Left lung (tissue), 14 donors: ENCODE results near the gene CCS. TPM values are rescaled to one million over a fixed set of nuclear protein-coding genes. Genes with fewer than 3 reads are reported as not detected.
"Not testable (repeated sequence)": the region's sequence is repeated elsewhere in the genome, so short reads cannot be mapped to it uniquely, and the experiment has no call there.

ENCODE experiments used
- ATAC-seq: fragments of 200-7000 bp; cut with Tn5 transposase; one replicate; pipeline ENCODE4 v1.9.1; 2020; ENCODE audit warnings: moderate library complexity
- DNase-seq, 4 donors: peaks; one replicate each; pipeline ENCODE4 v3.0.0-alpha.2; 2013 to 2020
- H3K27ac ChIP-seq, 2 donors: fragments of 200-600 bp; sonication (generic) in 1 of 2; one replicate each; pipeline versions ENCODE4 v1.5.0 to v1.8.0; 2020 to 2021
- H3K27me3 ChIP-seq, 2 donors: fragments of 200-600 bp; sonication (generic) in 1 of 2; one replicate each; pipeline versions ENCODE4 v1.5.0 to v1.8.0; 2020 to 2021
- H3K36me3 ChIP-seq, 2 donors: fragments of 200-600 bp; sonication (generic) in 1 of 2; one replicate each; pipeline versions ENCODE4 v1.5.0 to v1.8.0; 2020 to 2021
- H3K4me1 ChIP-seq, 2 donors: fragments of 200-600 bp; one replicate each; pipeline ENCODE4 v1.8.0; 2021
- H3K4me3 ChIP-seq, 2 donors: fragments of 200-600 bp; sonication (generic) in 1 of 2; one replicate each; pipeline versions ENCODE4 v1.5.0 to v1.8.0; 2020 to 2021; ENCODE audit warnings: mild to moderate bottlenecking in 1 of 2
- H3K9me3 ChIP-seq, 2 donors: fragments of 200-600 bp; sonication (generic) in 1 of 2; one replicate each; pipeline versions ENCODE4 v1.5.0 to v1.8.0; 2020 to 2021
- intact Hi-C, 2 donors: fragments of 100-400 bp; cut with DNase I; formaldehyde crosslinking; loops; one replicate each; pipeline versions ENCODE4 v1.11.2 to v1.14.2; 2022
- long read RNA-seq, 12 donors: library from polyadenylated mRNA in 2 of 12; unstranded in 2 of 12; transcript quantifications; one replicate each; pipeline ENCODE4 v2.0.0 and lab custom pipeline, GENCODE V29; 2019 to 2026
- polyA plus RNA-seq, 6 donors: library from polyadenylated mRNA; unstranded; fragments of 120-200 nt; gene quantifications; one replicate each; pipeline ENCODE4 v1.2.1, GENCODE V29; 2013; ENCODE audit not compliant: insufficient read length in 6 of 6
- total RNA-seq, 2 donors: library from RNA; stranded (reverse); fragmentation: NEBNext Ultra II Directional; extraction: Animal tissue kit (Norgen Biotek cat#: 25700); gene quantifications; one replicate each; pipeline ENCODE4 v1.2.1, GENCODE V29; 2021
- TF ChIP-seq, protein P1 (sequence below), 2 donors: fragments of 200-600 bp; sonication (generic) in 1 of 2; IDR thresholded peaks; one replicate each; pipeline versions ENCODE4 v1.5.0 to v1.8.0; 2021; ENCODE audit warnings: antibody characterized with exemption in 2 of 2
- donor health status: DM: no; HTN: yes; CAD: no.
- donor health status: DM: no; HTN: no; CAD: no.

CCS gene
- total RNA-seq: 10 to 100 TPM; 29.0 to 46.5 TPM
- 100 to 1,000 TPM in 1 of 6 donors, 10 to 100 TPM in 5; 78.1 to 101 (median 84.0) TPM for polyA plus RNA-seq
- long read RNA-seq, donor 1, transcript CCS-204 (3 exons, 872 nt): minor isoform, 9 of 72 reads
- long read RNA-seq, donor 1, transcript CCS-209 (4 exons, 777 nt): minor isoform, 6 of 72 reads
- long read RNA-seq, donor 1, transcript CCS-205 (7 exons, 1,196 nt): minor isoform, 11 of 72 reads
- long read RNA-seq, donor 1, transcript CCS-208 (8 exons, 1,430 nt): major isoform, 26 of 72 reads
- long read RNA-seq, donor 1, partial matches to known transcripts: 19 of 72 reads
- long read RNA-seq, donor 1, other reads (novel, unspliced or antisense): 0 of 72 reads
- long read RNA-seq, donor 2, transcript CCS-208 (8 exons, 1,430 nt): major isoform, 15 of 44 reads
- long read RNA-seq, donor 2, transcript CCS-204 (3 exons, 872 nt): minor isoform, 5 of 44 reads
- long read RNA-seq, donor 2, partial matches to known transcripts: 16 of 44 reads
- long read RNA-seq, donor 2, other reads (novel, unspliced or antisense): 0 of 44 reads
- long read RNA-seq, donor 3, transcript CCS-205 (7 exons, 1,196 nt): minor isoform, 14 of 41 reads
- long read RNA-seq, donor 3, transcript CCS-208 (8 exons, 1,430 nt): major isoform, 16 of 41 reads
- long read RNA-seq, donor 3, partial matches to known transcripts: 6 of 41 reads
- long read RNA-seq, donor 3, other reads (novel, unspliced or antisense): 0 of 41 reads
- long read RNA-seq, donor 4, transcript CCS-205 (7 exons, 1,196 nt): minor isoform, 13 of 85 reads
- long read RNA-seq, donor 4, transcript CCS-208 (8 exons, 1,430 nt): major isoform, 59 of 85 reads
- long read RNA-seq, donor 4, partial matches to known transcripts: 4 of 85 reads
- long read RNA-seq, donor 4, other reads (novel, unspliced or antisense): 4 of 85 reads
- long read RNA-seq, donor 5, transcript CCS-208 (8 exons, 1,430 nt): major isoform, 9 of 37 reads
- long read RNA-seq, donor 5, transcript CCS-204 (3 exons, 872 nt): minor isoform, 6 of 37 reads
- long read RNA-seq, donor 5, transcript CCS-205 (7 exons, 1,196 nt): minor isoform, 5 of 37 reads
- long read RNA-seq, donor 5, partial matches to known transcripts: 15 of 37 reads
- long read RNA-seq, donor 5, other reads (novel, unspliced or antisense): 0 of 37 reads
- long read RNA-seq, donor 6, transcript CCS-208 (8 exons, 1,430 nt): major isoform, 19 of 28 reads
- long read RNA-seq, donor 6, partial matches to known transcripts: 0 of 28 reads
- long read RNA-seq, donor 6, other reads (novel, unspliced or antisense): 0 of 28 reads
- long read RNA-seq, donor 7, transcript CCS-205 (7 exons, 1,196 nt): minor isoform, 5 of 24 reads
- long read RNA-seq, donor 7, transcript CCS-208 (8 exons, 1,430 nt): major isoform, 8 of 24 reads
- long read RNA-seq, donor 7, partial matches to known transcripts: 7 of 24 reads
- long read RNA-seq, donor 7, other reads (novel, unspliced or antisense): 0 of 24 reads
- long read RNA-seq, donor 8, transcript CCS-208 (8 exons, 1,430 nt): major isoform, 12 of 36 reads
- long read RNA-seq, donor 8, transcript CCS-204 (3 exons, 872 nt): minor isoform, 7 of 36 reads
- long read RNA-seq, donor 8, transcript CCS-205 (7 exons, 1,196 nt): minor isoform, 10 of 36 reads
- long read RNA-seq, donor 8, partial matches to known transcripts: 6 of 36 reads
- long read RNA-seq, donor 8, other reads (novel, unspliced or antisense): 0 of 36 reads
- long read RNA-seq, donor 9, partial matches to known transcripts: 0 of 1 reads
- long read RNA-seq, donor 9, other reads (novel, unspliced or antisense): 0 of 1 reads
- long read RNA-seq, donor 10, transcript CCS-205 (7 exons, 1,196 nt): minor isoform, 8 of 48 reads
- long read RNA-seq, donor 10, transcript CCS-208 (8 exons, 1,430 nt): major isoform, 34 of 48 reads
- long read RNA-seq, donor 10, partial matches to known transcripts: 3 of 48 reads
- long read RNA-seq, donor 10, other reads (novel, unspliced or antisense): 3 of 48 reads
- long read RNA-seq, donor 11, transcript CCS-208 (8 exons, 1,430 nt): major isoform, 8 of 22 reads
- long read RNA-seq, donor 11, transcript CCS-205 (7 exons, 1,196 nt): minor isoform, 6 of 22 reads
- long read RNA-seq, donor 11, partial matches to known transcripts: 5 of 22 reads
- long read RNA-seq, donor 11, other reads (novel, unspliced or antisense): 0 of 22 reads
- long read RNA-seq, donor 12, transcript CCS-208 (8 exons, 1,430 nt): major isoform, 15 of 41 reads
- long read RNA-seq, donor 12, transcript CCS-205 (7 exons, 1,196 nt): minor isoform, 5 of 41 reads
- long read RNA-seq, donor 12, transcript CCS-204 (3 exons, 872 nt): minor isoform, 5 of 41 reads
- long read RNA-seq, donor 12, partial matches to known transcripts: 13 of 41 reads
- long read RNA-seq, donor 12, other reads (novel, unspliced or antisense): 0 of 41 reads

DNA sequence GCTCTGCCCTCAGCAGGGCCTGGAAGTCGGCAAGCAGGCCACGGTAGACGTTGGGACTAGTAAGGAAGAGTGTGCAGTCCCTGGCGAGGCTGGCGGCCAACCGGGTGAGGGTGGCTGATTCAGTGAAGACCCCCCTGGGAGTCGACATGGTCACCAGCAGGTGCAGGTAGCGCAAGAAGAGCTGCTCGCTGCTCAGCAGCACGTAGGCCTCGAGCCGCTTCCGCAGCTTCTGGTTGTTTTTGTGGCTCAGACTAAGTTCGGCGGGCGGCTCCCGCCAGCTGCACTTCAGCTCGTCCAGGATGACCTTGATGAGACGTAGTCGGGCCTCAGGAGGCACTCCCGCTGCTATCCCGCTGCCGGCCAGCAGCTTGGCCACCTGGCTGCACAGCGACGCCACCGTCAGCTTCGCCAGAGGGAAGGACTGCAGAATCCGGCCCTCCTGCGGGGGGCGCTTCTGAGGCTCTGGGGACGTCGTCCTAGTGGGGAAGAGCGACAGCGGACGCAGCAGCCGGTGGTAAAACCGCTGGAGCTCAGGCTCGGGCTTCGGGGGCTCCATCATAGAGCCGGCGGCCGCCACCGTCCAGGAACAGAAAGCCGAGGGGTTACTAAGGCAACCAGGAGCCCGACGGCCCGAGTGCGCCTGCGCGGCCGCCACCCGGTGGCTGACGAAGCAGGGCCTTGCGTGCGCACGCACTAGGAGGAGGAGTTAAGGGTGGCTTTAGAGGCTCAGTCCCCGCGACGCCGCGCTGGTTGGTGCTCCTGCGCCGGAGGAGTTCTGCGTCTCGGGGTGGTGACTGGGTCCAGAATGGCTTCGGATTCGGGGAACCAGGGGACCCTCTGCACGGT is at the start of gene CCS, which contains the start of gene CCDC87:
Gene CCS, plus strand, starts transcription at position 729 of the 846 bp plus-strand sequence. Its CDS starts 77 bp downstream, at position 806.
Gene CCDC87, minus strand, starts transcription at position 607 of the 846 bp plus-strand sequence. Its CDS starts 48 bp downstream, at position 559.
- intact Hi-C loops: no loop called here
- peak; percentile 95 to 100 (median 98) for DNase-seq
- Histone ChIP-seq H3K4me3 (peak within 1 kb of the TSS; percentile 60 to 68), H3K36me3 (no peaks in the 10 kb centered on the region), H3K9me3 (no peaks in the 10 kb centered on the region), H3K4me1 (peaks cover 17 to 35% of the 10 kb centered on the region in 2 donors), H3K27me3 (no peaks in the 10 kb centered on the region), H3K27ac (peak within 1 kb of the TSS; percentile 69 to 89)
- peak; percentile 98 for ATAC-seq
- TF ChIP-seq, protein P1, sequence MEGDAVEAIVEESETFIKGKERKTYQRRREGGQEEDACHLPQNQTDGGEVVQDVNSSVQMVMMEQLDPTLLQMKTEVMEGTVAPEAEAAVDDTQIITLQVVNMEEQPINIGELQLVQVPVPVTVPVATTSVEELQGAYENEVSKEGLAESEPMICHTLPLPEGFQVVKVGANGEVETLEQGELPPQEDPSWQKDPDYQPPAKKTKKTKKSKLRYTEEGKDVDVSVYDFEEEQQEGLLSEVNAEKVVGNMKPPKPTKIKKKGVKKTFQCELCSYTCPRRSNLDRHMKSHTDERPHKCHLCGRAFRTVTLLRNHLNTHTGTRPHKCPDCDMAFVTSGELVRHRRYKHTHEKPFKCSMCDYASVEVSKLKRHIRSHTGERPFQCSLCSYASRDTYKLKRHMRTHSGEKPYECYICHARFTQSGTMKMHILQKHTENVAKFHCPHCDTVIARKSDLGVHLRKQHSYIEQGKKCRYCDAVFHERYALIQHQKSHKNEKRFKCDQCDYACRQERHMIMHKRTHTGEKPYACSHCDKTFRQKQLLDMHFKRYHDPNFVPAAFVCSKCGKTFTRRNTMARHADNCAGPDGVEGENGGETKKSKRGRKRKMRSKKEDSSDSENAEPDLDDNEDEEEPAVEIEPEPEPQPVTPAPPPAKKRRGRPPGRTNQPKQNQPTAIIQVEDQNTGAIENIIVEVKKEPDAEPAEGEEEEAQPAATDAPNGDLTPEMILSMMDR (IDR thresholded peaks at IDR 0.05): peak; percentile 48 to 59

GRCh38 chr11:66543263-66544107 is 49.5 kb upstream of the CCS start:
- Histone ChIP-seq H3K9me3 (no peaks in the 10 kb centered on the region), H3K4me3 (no peak overlapping the region), H3K36me3 (peaks cover 0 to 44% of the 10 kb centered on the region in 2 donors), H3K4me1 (peaks cover 11 to 44% of the 10 kb centered on the region in 2 donors), H3K27me3 (peaks cover 0 to 7% of the 10 kb centered on the region in 2 donors), H3K27ac (peak overlapping the region; percentile 4 to 15)
- ATAC-seq (no peak), DNase-seq (peak; percentile 37 to 85 (median 60))
- intact Hi-C loops: no loop called here
- TF ChIP-seq, protein P1 (IDR thresholded peaks at IDR 0.05): peak in 1 of 2 donors; percentile 37

GRCh38 chr11:66544952-66545351 is 48.0 kb upstream of the CCS start:
- DNase-seq, intact Hi-C loops, H3K27ac ChIP-seq, H3K27me3 ChIP-seq, ATAC-seq, H3K9me3 ChIP-seq: not testable (repeated sequence)
- Histone ChIP-seq H3K4me1 (peaks cover 11 to 44% of the 10 kb centered on the region in 2 donors), H3K4me3 (peak overlapping the region; percentile 67 to 81), H3K36me3 (peaks cover 0 to 29% of the 10 kb centered on the region in 2 donors)
